ENCODE results near the gene TTBK2. TPM values are rescaled to one million over a fixed set of nuclear protein-coding genes. Genes with fewer than 3 reads are reported as not detected.

TTBK2 gene
- total RNA-seq, 1 donor from 2014 or later = 32.4 TPM

DNA sequence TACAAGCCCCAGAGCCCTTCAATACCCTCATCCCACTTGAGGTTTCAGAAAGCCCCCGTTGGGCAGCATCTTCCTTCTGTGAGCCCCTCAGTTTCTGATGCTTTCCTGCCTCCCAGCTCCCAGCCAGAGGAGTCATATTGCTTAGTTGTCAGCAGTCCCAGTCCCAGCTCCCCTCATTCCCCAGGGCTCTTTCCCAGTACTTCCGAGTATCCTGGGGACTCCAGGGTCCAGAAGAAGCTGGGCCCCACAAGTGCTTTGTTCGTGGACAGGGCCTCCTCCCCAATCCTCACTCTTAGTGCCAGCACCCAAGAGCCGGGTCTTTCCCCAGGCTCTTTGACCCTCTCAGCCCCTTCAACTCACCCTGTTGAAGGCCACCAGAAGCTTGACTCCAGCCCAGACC, 227.6 kb downstream of the TTBK2 start:
- Mint-ChIP-seq H3K4me3 (no peak overlapping the region), H3K9me3 (no peaks in the 10 kb centered on the region), H3K36me3 (peaks cover 26% of the 10 kb centered on the region), H3K4me1 (no peaks in the 10 kb centered on the region), H3K27ac (no peak overlapping the region), H3K27me3 (ENCODE audit: insufficient read depth, low read depth) (peaks cover 6% of the 10 kb centered on the region)
- H3K27ac ChIP-seq = no peak overlapping the region
- no peak for DNase-seq (ENCODE audit: low spot score)
- no peaks in the 10 kb centered on the region for H3K4me1 ChIP-seq
- H4K20me1 ChIP-seq (ENCODE audit: low read depth) = no peaks in the 10 kb centered on the region
- H3K79me2 ChIP-seq (ENCODE audit: low read depth) = no peaks in the 10 kb centered on the region
- H3K4me2 ChIP-seq = no peak overlapping the region
- H3K9me3 ChIP-seq (ENCODE audit: low read depth) = no peaks in the 10 kb centered on the region
- H2AFZ ChIP-seq (replicated peaks) = no peak overlapping the region
- H3K27me3 ChIP-seq = no peaks in the 10 kb centered on the region
- TF ChIP-seq EZH2 (IDR thresholded peaks at IDR 0.05) (no peak), EZH2phosphoT487 (IDR thresholded peaks at IDR 0.05) (no peak)
- TF ChIP-seq, protein P1, sequence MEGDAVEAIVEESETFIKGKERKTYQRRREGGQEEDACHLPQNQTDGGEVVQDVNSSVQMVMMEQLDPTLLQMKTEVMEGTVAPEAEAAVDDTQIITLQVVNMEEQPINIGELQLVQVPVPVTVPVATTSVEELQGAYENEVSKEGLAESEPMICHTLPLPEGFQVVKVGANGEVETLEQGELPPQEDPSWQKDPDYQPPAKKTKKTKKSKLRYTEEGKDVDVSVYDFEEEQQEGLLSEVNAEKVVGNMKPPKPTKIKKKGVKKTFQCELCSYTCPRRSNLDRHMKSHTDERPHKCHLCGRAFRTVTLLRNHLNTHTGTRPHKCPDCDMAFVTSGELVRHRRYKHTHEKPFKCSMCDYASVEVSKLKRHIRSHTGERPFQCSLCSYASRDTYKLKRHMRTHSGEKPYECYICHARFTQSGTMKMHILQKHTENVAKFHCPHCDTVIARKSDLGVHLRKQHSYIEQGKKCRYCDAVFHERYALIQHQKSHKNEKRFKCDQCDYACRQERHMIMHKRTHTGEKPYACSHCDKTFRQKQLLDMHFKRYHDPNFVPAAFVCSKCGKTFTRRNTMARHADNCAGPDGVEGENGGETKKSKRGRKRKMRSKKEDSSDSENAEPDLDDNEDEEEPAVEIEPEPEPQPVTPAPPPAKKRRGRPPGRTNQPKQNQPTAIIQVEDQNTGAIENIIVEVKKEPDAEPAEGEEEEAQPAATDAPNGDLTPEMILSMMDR (IDR thresholded peaks at IDR 0.05) = no peak
- no peak overlapping the region for H3K9ac ChIP-seq
- no peaks in the 10 kb centered on the region for H3K36me3 ChIP-seq
- H3F3A ChIP-seq (ENCODE audit: low read depth) = no peaks in the 10 kb centered on the region
- no peak overlapping the region for H3K4me3 ChIP-seq

DNA sequence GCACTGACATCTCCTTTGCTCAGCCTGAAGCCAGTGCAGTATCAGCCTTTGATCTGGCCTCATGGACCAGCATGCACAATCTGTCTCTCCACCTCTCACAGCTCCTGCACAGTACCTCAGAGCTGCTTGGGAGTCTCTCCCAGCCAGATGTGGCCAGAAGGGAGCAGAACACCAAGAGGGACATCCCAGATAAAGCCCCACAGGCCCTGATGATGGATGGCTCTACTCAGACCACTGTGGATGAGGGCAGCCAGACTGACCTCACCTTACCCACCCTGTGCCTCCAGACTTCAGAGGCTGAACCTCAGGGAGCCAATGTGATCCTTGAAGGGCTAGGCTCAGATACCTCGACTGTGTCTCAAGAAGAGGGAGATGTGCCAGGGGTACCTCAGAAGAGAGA, 228.0 kb downstream of the TTBK2 start:
- TF ChIP-seq EZH2 (IDR thresholded peaks at IDR 0.05) (no peak), EZH2phosphoT487 (IDR thresholded peaks at IDR 0.05) (no peak)
- TF ChIP-seq, protein P1 (IDR thresholded peaks at IDR 0.05) = no peak
- Histone ChIP-seq H3K27me3 (no peaks in the 10 kb centered on the region), H3K36me3 (no peaks in the 10 kb centered on the region), H3F3A (ENCODE audit: low read depth) (no peaks in the 10 kb centered on the region), H3K79me2 (ENCODE audit: low read depth) (no peaks in the 10 kb centered on the region), H3K4me2 (no peak overlapping the region), H2AFZ (replicated peaks) (no peak overlapping the region), H3K4me3 (no peak overlapping the region), H3K27ac (no peak overlapping the region), H3K9me3 (ENCODE audit: low read depth) (no peaks in the 10 kb centered on the region), H3K9ac (no peak overlapping the region), H3K4me1 (no peaks in the 10 kb centered on the region), H4K20me1 (ENCODE audit: low read depth) (no peaks in the 10 kb centered on the region)
- peaks cover 6% of the 10 kb centered on the region for H3K27me3 Mint-ChIP-seq (ENCODE audit: insufficient read depth, low read depth)
- H3K36me3 Mint-ChIP-seq = peaks cover 26% of the 10 kb centered on the region
- no peak overlapping the region for H3K27ac Mint-ChIP-seq
- no peaks in the 10 kb centered on the region for H3K9me3 Mint-ChIP-seq
- H3K4me3 Mint-ChIP-seq = no peak overlapping the region
- no peak for DNase-seq (ENCODE audit: low spot score)
- no peaks in the 10 kb centered on the region for H3K4me1 Mint-ChIP-seq

DNA sequence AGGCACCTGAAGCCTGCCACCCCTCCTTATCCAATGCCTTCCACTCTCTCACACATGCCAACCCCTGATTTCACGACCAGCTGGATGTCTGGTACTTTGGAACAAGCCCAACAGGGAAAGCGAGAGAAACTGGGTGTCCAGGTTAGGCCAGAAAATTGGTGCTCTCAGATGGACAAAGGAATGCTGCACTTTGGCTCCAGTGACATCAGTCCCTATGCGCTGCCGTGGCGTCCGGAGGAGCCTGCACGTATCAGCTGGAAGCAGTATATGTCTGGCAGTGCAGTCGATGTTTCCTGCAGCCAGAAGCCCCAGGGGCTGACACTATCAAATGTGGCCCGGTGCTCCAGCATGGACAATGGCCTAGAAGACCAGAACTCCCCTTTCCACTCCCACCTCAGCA, 228.8 kb downstream of the TTBK2 start:
- H3K27ac ChIP-seq = no peak overlapping the region
- H3K9me3 ChIP-seq (ENCODE audit: low read depth) = no peaks in the 10 kb centered on the region
- H3K36me3 ChIP-seq = no peaks in the 10 kb centered on the region
- Mint-ChIP-seq H3K4me3 (no peak overlapping the region), H3K36me3 (peaks cover 32% of the 10 kb centered on the region), H3K4me1 (no peaks in the 10 kb centered on the region), H3K27me3 (ENCODE audit: insufficient read depth, low read depth) (peaks cover 6% of the 10 kb centered on the region), H3K9me3 (no peaks in the 10 kb centered on the region), H3K27ac (no peak overlapping the region)
- no peak for DNase-seq (ENCODE audit: low spot score)
- no peak overlapping the region for H3K4me2 ChIP-seq
- H3K27me3 ChIP-seq = no peaks in the 10 kb centered on the region
- H3F3A ChIP-seq (ENCODE audit: low read depth) = no peaks in the 10 kb centered on the region
- H3K79me2 ChIP-seq (ENCODE audit: low read depth) = no peaks in the 10 kb centered on the region
- no peak overlapping the region for H2AFZ ChIP-seq (replicated peaks)
- no peak overlapping the region for H3K4me3 ChIP-seq
- TF ChIP-seq EZH2 (IDR thresholded peaks at IDR 0.05) (no peak), EZH2phosphoT487 (IDR thresholded peaks at IDR 0.05) (no peak)
- no peak overlapping the region for H3K9ac ChIP-seq
- H4K20me1 ChIP-seq (ENCODE audit: low read depth) = no peaks in the 10 kb centered on the region
- H3K4me1 ChIP-seq = no peaks in the 10 kb centered on the region

DNA sequence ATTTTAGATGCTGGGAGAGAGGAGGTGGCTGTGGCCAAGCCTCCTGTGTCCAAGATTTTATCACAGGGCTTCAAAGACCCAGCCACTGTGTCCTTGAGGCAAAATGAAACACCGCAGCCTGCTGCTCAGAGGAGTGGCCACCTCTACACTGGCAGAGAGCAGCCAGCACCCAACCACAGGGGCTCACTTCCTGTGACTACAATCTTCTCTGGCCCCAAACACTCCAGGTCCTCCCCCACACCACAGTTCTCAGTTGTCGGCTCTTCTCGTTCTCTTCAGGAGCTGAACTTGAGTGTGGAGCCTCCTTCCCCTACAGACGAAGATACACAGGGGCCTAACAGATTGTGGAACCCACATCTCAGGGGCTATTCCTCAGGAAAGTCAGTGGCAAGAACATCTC, 229.3 kb downstream of the TTBK2 start:
- H3K27me3 ChIP-seq = no peaks in the 10 kb centered on the region

More for the DNA sequence above, 229.3 kb downstream of the TTBK2 start:
- Histone ChIP-seq H3K9ac (no peak overlapping the region), H3F3A (ENCODE audit: low read depth) (no peaks in the 10 kb centered on the region), H3K4me2 (no peak overlapping the region), H3K36me3 (no peaks in the 10 kb centered on the region), H3K4me3 (no peak overlapping the region), H3K27ac (no peak overlapping the region), H4K20me1 (ENCODE audit: low read depth) (no peaks in the 10 kb centered on the region), H3K79me2 (ENCODE audit: low read depth) (no peaks in the 10 kb centered on the region), H2AFZ (replicated peaks) (no peak overlapping the region), H3K4me1 (no peaks in the 10 kb centered on the region), H3K9me3 (ENCODE audit: low read depth) (no peaks in the 10 kb centered on the region)
- Mint-ChIP-seq H3K4me3 (no peak overlapping the region), H3K9me3 (no peaks in the 10 kb centered on the region), H3K4me1 (no peaks in the 10 kb centered on the region), H3K27me3 (ENCODE audit: insufficient read depth, low read depth) (peaks cover 6% of the 10 kb centered on the region), H3K27ac (no peak overlapping the region), H3K36me3 (peaks cover 32% of the 10 kb centered on the region)
- no peak for DNase-seq (ENCODE audit: low spot score)
- TF ChIP-seq, protein P1 (IDR thresholded peaks at IDR 0.05) = no peak
- TF ChIP-seq EZH2phosphoT487 (IDR thresholded peaks at IDR 0.05) (no peak), EZH2 (IDR thresholded peaks at IDR 0.05) (no peak)

Small RNA genes within 50 kb of the gene (small RNA-seq; reads per million reads assigned to genes)
- not detected for gene KRT8P50

Other genes starting within 250 kb of the TTBK2 start
- 18.7 and 20.2 TPM in 2 replicates for gene CDAN1, start 183.7 kb downstream of the TTBK2 start, total RNA-seq (ENCODE audit: low replicate concordance)
- 26.0 and 33.2 TPM in 2 replicates for gene UBR1, start 185.3 kb upstream of the TTBK2 start, total RNA-seq (ENCODE audit: low replicate concordance)
- gene TMEM62, start 212.8 kb upstream of the TTBK2 start, total RNA-seq (ENCODE audit: low replicate concordance) = 6.9 and 11.9 TPM in 2 replicates

Data from neural progenitor cell (in vitro differentiated cells).